HG03378 (cell line): ENCODE measurements around the gene RBMS3.
"Not testable (repeated sequence)": the region's sequence is repeated elsewhere in the genome, so short reads cannot be mapped to it uniquely, and the experiment has no call there.

Source experiments
- ATAC-seq: cut with Tn5 transposase; IDR thresholded peaks from one replicate; pipeline ENCODE4 v1.9.1; 2021; ENCODE audit warnings: mild to moderate bottlenecking, moderate library complexity; ENCODE audit not compliant: unreplicated experiment

The RBMS3 gene

DNA sequence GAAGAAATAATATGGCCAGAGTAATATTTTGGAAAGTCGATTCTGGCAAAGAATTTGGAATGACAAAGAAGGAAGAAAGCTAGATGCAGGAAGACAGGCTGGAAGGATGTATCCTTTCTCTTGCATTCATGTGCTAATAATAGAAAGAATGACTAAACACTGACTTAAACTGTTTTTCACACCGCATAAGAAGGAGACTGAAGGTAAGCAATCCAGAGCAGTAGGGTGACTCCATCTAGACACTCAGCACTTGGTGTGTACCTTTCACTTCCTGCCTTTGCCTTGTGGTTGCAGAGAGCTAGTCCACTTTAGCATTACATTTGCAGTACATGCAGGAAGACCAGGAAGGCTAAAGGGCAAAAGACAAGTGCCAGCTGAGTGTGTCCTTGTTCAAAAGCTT, 234.6 kb downstream of the RBMS3 start:
- ATAC-seq, result peak; percentile 65

- ATAC-seq, result no peak
Observed at GRCh38 chr3:29516164-29516563, 235.3 kb downstream of the RBMS3 start.

GRCh38 chr3:29520764-29521163, 239.9 kb downstream of the RBMS3 start:
- no peak for ATAC-seq

DNA sequence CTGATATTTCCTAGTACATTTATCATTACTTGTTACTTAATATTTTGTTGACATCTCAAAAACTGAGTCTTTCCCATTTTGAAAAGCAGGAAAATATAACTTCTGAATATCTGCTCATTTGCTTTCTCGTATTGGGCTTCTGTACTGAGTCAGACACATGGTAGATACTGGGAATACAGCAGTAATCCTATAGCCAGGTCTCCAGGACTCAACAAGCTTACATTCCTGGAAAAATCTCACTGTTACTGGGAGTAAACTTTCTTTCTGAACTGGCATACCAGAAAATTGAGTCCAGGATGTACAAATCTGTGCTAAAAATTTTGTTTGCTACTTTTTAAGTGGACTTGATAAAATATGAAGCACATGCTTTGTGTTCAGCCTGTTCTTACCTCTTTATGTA, 240.4 kb downstream of the RBMS3 start:
- no peak for ATAC-seq

GRCh38 chr3:29521751-29522150, 240.9 kb downstream of the RBMS3 start:
- no peak for ATAC-seq

- ATAC-seq, result not testable (repeated sequence)
Observed at GRCh38 chr3:29524433-29524832, 243.6 kb downstream of the RBMS3 start.

DNA sequence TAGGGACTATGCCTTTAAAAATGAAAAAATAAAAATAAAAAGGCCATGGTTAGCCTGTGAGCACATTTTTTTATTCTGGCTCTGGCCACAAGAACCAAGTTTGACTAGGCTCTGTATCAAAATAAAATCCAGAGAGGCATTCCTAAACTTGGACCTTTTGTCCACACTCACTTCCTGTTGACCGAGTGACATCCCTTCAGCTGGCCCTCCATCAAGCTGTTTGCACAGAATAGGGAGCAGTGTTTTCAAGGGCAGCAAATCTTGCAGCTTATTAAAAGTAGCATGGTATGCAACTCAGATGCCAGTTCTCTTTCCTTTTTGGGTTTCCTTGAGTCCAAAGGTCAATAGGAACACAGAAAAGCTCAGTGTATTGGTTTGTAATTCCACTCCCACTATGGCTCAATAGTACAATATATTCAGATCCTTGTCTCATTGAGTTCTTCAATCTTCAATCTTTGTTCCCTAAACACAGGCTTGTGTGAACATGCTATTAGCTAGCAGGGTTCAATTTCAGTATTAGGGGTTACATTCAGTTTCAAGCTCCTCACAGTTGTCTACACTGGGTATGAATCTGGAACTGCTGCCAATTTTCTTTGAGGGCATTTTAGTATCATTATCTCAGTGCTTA, 244.5 kb downstream of the RBMS3 start:
- ATAC-seq, result no peak

DNA sequence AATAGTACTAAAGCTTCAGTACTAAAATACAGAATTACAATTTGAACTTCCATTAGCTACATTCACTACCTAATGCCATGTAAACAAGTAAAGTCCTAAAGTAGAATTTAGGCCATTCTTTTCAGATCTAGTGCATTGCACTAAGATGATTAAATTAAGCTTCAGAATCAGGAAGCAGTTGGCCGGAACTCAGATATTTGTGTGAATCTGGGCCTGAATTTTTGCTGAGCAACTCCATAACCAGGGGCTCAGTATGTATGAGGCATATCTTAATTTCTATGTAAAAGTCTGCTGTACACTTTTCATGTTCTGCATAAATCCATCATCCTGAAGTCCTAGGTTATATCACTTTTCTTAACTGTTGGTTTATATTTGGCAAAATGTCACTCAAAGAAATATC, 246.4 kb downstream of the RBMS3 start:
- no peak for ATAC-seq

DNA sequence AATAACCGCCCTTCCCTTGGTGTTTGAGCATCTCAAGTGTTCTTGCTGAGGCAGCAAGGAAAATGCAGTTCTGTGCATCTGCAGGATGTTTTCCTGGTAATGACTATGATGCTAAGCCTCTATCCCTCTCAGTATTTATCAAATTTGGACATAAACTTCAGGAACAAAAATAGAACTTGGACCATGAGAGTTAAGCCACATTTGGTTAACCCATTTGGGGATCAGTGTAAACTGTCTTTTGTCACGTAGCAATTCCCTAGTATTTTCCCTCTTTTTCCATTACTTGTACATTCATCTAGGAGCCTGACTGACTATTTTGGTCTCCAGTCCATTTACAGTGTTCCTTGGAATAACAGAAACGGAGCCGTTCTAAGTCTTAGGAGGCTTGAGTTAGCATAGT, 250.8 kb downstream of the RBMS3 start:
- ATAC-seq, result no peak

GRCh38 chr3:29532473-29532872, 251.6 kb downstream of the RBMS3 start:
- no peak for ATAC-seq

GRCh38 chr3:29534006-29534405, 253.1 kb downstream of the RBMS3 start:
- no peak for ATAC-seq

DNA sequence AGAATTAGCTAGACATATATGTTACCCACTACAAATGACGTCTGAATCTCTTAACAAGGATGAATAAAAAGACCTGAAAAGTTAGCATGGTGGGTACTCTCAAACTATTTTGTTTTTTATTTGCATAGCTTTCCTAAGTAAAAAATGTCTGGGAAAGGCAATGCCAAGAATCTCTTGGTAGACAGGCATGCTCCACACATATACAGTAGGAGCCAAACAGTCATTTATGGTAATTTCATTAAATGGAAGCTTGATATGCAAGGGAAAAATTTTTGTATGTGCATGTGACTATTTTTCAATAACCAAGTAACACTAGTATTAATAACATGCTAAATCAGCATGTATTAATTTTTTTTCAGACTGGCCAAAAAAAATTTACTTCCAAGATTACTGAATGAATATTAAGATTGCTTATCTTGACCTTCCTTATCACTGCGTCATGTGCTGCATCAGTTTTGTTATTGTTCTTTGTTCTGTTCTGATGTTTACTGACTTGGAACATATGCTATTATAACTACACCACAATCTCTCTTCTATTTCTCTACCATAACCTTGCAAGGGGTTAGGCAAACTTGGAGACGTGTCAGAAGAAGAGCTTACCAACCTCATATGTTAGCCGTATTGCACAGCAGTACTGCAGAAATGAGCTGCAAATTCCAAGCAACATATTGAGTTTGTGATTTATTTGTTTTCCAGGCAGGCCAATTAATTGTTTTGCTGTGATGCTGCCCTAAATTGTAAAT, 255.3 kb downstream of the RBMS3 start:
- ATAC-seq, result no peak

DNA sequence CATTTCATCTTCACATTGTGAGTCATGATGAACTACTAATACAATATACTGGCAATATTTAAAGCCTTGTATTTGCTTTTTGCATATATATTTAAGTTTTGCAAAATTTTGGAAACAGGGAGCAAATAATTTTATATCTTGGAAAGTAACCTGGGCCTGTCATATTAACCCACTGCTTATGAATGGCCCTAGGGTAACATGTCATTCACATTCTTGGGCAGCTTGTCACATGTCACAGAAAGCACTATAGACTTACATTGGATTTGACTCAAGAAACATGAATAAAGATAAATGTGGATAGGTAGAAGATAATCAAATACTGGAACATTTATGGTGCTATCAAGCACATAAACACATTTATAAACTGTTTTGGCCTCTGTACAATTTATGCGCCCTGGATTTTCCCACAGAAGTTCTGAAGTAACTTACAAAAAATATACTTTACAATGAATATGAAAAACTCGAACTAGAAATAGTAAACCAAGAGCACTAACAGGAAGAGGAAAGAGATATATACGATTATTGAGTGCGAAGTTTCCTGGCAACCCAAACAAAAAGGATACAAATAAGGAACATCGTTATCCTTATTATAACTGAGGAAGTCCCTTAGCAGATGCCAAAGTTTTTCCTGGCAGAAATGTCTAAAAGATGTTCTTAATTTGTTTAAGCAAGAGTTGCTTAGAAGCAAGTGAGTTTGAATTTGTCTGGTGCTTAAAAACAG, 257.2 kb downstream of the RBMS3 start:
- no peak for ATAC-seq

GRCh38 chr3:29538610-29538958, 257.7 kb downstream of the RBMS3 start:
- ATAC-seq, result no peak

GRCh38 chr3:29540544-29540943, 259.7 kb downstream of the RBMS3 start:
- no peak for ATAC-seq

DNA sequence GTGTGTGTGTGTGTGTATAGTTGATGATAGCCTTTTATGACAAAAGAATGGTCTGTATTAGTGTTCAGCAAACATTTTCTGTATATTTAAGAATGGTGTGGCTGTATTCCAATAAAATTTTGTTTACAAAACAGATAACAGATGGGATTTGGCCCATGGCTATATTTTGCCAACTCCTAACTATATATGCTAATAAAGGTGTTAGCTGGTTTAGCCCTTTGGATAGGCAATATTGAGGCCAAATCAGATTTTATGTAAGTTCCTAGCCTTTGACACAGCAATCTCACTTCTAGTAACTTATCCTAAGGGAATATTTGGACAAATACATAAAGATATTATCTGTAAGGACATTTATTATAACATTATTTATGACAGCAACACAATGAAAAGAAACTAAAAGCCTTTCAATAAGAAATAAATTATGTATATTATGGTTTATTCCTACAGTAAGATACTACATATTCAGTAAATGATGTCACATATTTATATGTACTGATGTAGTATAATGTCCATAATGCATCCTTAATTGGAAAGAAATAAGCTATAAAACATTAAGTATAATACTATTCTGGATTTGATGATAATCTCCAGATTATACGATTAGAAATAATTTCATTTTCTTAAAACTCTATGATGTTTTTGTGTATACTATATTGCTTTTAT, 264.0 kb downstream of the RBMS3 start:
- no peak for ATAC-seq

- no peak for ATAC-seq
Observed at GRCh38 chr3:29545615-29546014, 264.7 kb downstream of the RBMS3 start.

GRCh38 chr3:29552051-29552450, 271.2 kb downstream of the RBMS3 start:
- ATAC-seq, result no peak

- no peak for ATAC-seq
Observed at GRCh38 chr3:29554566-29554965, 273.7 kb downstream of the RBMS3 start.

DNA sequence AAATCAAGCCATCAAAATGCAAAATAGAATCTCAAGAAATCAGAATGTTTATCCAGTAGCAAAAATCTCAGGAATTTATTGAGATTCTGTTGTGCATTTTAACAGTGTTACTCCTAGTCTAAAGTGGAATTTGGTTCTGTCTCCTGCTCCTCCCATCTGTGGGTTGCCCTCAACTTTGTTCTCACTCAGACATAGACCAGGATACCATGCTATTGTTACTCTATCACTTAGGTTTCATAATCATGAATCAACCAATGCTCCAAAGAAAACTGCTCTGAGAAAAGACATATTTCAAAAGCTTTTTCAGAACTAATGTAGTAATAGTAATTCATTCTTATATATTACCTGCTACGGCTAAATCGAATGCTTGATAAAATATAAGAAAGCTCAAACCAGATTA, 274.7 kb downstream of the RBMS3 start:
- no peak for ATAC-seq

DNA sequence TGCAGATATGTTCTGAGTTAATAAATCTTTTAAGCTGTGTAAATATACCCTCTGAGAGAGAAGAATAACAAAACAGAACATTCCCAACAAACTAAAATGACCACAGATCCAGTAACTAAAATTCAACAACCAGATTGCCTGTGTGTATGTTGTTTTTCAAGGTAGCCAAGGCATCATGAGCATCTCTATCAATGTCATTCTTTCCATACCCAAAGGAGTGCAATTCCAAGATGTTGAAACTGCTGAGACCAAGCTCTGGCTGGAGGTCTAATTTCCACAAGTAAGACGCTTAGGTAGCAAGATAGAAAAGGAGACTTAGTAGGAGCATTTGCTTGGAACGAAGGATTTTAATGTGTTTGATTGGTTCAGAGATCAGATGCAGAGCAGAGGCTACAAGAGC, 276.3 kb downstream of the RBMS3 start:
- no peak for ATAC-seq

GRCh38 chr3:29557825-29558224, 277.0 kb downstream of the RBMS3 start:
- ATAC-seq, result no peak
